AG09309 (cell line): ENCODE data around the gene CCER1.

ENCODE experiments used
- DNase-seq: peaks from one replicate; pipeline ENCODE4 v3.0.0-alpha.2; 2010; ENCODE audit warnings: low read depth
- H3K4me3 ChIP-seq: 2 replicates; pipeline ENCODE4 v1.5.1; 2011; ENCODE audit warnings: mild to moderate bottlenecking, low read depth, low read length, moderate library complexity; ENCODE audit not compliant: control insufficient read depth
- TF ChIP-seq, protein P1 (sequence below): IDR thresholded peaks from 2 replicates; pipeline ENCODE4 v1.5.1; 2011; ENCODE audit warnings: mild to moderate bottlenecking, low read depth, low read length, inconsistent platforms; ENCODE audit not compliant: insufficient read depth, control insufficient read depth; ENCODE audit errors: missing control alignments

The CCER1 gene

GRCh38 chr12:90905691-90906370 lies 49.1 kb downstream of the CCER1 start:
- TF ChIP-seq, protein P1, sequence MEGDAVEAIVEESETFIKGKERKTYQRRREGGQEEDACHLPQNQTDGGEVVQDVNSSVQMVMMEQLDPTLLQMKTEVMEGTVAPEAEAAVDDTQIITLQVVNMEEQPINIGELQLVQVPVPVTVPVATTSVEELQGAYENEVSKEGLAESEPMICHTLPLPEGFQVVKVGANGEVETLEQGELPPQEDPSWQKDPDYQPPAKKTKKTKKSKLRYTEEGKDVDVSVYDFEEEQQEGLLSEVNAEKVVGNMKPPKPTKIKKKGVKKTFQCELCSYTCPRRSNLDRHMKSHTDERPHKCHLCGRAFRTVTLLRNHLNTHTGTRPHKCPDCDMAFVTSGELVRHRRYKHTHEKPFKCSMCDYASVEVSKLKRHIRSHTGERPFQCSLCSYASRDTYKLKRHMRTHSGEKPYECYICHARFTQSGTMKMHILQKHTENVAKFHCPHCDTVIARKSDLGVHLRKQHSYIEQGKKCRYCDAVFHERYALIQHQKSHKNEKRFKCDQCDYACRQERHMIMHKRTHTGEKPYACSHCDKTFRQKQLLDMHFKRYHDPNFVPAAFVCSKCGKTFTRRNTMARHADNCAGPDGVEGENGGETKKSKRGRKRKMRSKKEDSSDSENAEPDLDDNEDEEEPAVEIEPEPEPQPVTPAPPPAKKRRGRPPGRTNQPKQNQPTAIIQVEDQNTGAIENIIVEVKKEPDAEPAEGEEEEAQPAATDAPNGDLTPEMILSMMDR = no peak
- no peak overlapping the region for H3K4me3 ChIP-seq
- DNase-seq = no peak

GRCh38 chr12:90902596-90902995 lies 52.4 kb downstream of the CCER1 start:
- no peak overlapping the region for H3K4me3 ChIP-seq
- TF ChIP-seq, protein P1 = no peak
- no peak for DNase-seq
